K562 (cell line): ENCODE results near the gene TLDC2. TPM values are rescaled to one million over a fixed set of nuclear protein-coding genes. Genes with fewer than 3 reads are reported as not detected.

Experiments used
- ADNP ChIP-seq: fragments of 200-800 bp; sonication (Bioruptor generic); IDR thresholded peaks from 2 replicates; pipeline ENCODE4 v1.6.1; 2016; ENCODE audit warnings: missing genetic modification characterization, missing compliant biosample characterization
- ARNT ChIP-seq, 2 experiments: fragments of 450-650 bp; IDR thresholded peaks; 2 replicates each; pipeline ENCODE4 v1.6.1; 2016; ENCODE audit warnings: mild to moderate bottlenecking in 1 of 2
- BCOR ChIP-seq: fragments of 450-650 bp; IDR thresholded peaks from 2 replicates; pipeline ENCODE4 v1.6.1; 2016
- ESRRA ChIP-seq: fragments of 450-650 bp; IDR thresholded peaks from 2 replicates; pipeline ENCODE4 v1.6.1; 2014; ENCODE audit warnings: low read depth, mild to moderate bottlenecking, moderate library complexity, borderline replicate concordance
- KDM5B ChIP-seq: fragments of 200-600 bp; sonication (generic); IDR thresholded peaks from 2 replicates; pipeline ENCODE4 v1.6.1; 2012; ENCODE audit warnings: low read depth, mild to moderate bottlenecking, moderate library complexity, low read length, control low read depth, inconsistent platforms; ENCODE audit not compliant: insufficient replicate concordance
- MGA ChIP-seq: fragments of 450-650 bp; IDR thresholded peaks from 2 replicates; pipeline ENCODE4 v1.6.1; 2016; ENCODE audit warnings: mild to moderate bottlenecking, moderate library complexity
- NCOR1 ChIP-seq: fragments of 450-650 bp; IDR thresholded peaks from 2 replicates; pipeline ENCODE4 v1.6.1; 2016; ENCODE audit warnings: mild to moderate bottlenecking, moderate library complexity
- PTBP1 ChIP-seq: fragments of 200-400 bp; formaldehyde crosslinking; IDR thresholded peaks from 2 replicates; pipeline ENCODE4 v1.6.1; 2017; ENCODE audit warnings: low read depth, low read length
- RBM34 ChIP-seq: fragments of 200-400 bp; formaldehyde crosslinking; IDR thresholded peaks from 2 replicates; pipeline ENCODE4 v1.6.1; 2018; ENCODE audit warnings: low read length, borderline replicate concordance; ENCODE audit not compliant: insufficient read depth
- RCOR1 ChIP-seq, 2 experiments: IDR thresholded peaks; 2 replicates each; pipeline ENCODE4 v1.6.1; 2012; ENCODE audit warnings: low read depth in 2 of 2, low read length in 2 of 2, borderline replicate concordance in 1 of 2, improper control_type of control experiment in 1 of 2
- SMARCA5 ChIP-seq: fragments of 450-650 bp; IDR thresholded peaks from 2 replicates; pipeline ENCODE4 v1.6.1; 2016
- TEAD4 ChIP-seq, 2 experiments: sonication (generic) in 1 of 2; formaldehyde crosslinking in 1 of 2; IDR thresholded peaks; 2 replicates each; pipeline versions ENCODE4 v1.6.1 to v1.8.0; 2012 to 2022; ENCODE audit warnings: borderline replicate concordance in 1 of 2, inconsistent platforms in 1 of 2, low read length in 1 of 2, mild to moderate bottlenecking in 1 of 2, missing genetic modification reagents in 1 of 2
- THAP7 ChIP-seq: fragments of 250-450 bp; sonication (Bioruptor Pico); IDR thresholded peaks from 2 replicates; pipeline ENCODE4 v1.5.0; 2021
- ZC3H11A ChIP-seq: IDR thresholded peaks from 2 replicates; pipeline ENCODE4 v1.6.1; 2012; ENCODE audit warnings: low read depth, low read length, improper control_type of control experiment
- ZNF143 ChIP-seq: sonication (generic); formaldehyde crosslinking; IDR thresholded peaks from 2 replicates; pipeline ENCODE4 v1.9.0; 2022; ENCODE audit warnings: mild to moderate bottlenecking, missing genetic modification reagents
- ZNF316 ChIP-seq: fragments of 450-650 bp; IDR thresholded peaks from 2 replicates; pipeline ENCODE4 v1.6.1; 2016
- polyA plus RNA-seq, 8 experiments: library from polyadenylated mRNA; depleted of rRNA in 4 of 8; stranded (reverse) in 5 of 8; unstranded in 3 of 8; fragments of >200 nt; fragmentation: Nextera tagmentation in 2 of 8; fragmentation: Illumina TruSeq in 1 of 8; extraction: Ambion mirVana in 2 of 8; extraction: Trizol in 1 of 8; gene quantifications; 2 replicates each; pipeline versions ENCODE4 v1.2.1 to v1.2.3, GENCODE V29; 2011 to 2014; ENCODE audit warnings: inconsistent platforms in 1 of 8, missing spikeins in 1 of 8
- total RNA-seq, 7 experiments: library from RNA; depleted of rRNA in 6 of 7; stranded (reverse); fragments of >200 nt in 6 of 7; fragmentation: Illumina TruSeq in 2 of 7; extraction: Trizol in 2 of 7; gene quantifications; 2 replicates each; pipeline versions ENCODE4 v1.2.1 to v1.2.3, GENCODE V29; 2011 to 2021; ENCODE audit warnings: low replicate concordance in 1 of 7

Gene TLDC2
- total and polyA plus RNA-seq, 9 of the 15 experiments (the other 6 are each of a cell fraction or from before 2014, with no cell fraction given) = not detected

- TF ChIP-seq RBM34 (no peak), TEAD4 (IDR thresholded peaks at IDR 0.05; ENCODE audit: low read length) (peak; percentile 5; the same call in 1 of the 2 replicates), TEAD4 (CRISPR knock-in tag; IDR thresholded peaks at IDR 0.05; ENCODE audit: borderline replicate concordance) (no peak), ESRRA (peak; percentile 18; the same call in 1 of the 2 replicates), KDM5B (peak; percentile 17), PTBP1 (0 out of 2 replicates have a peak, but pooled peaks have one; percentile 61), ARNT (IDR thresholded peaks at IDR 0.05) (no peak), ZC3H11A (no peak), MGA (no peak), SMARCA5 (peak; percentile 89), THAP7 (CRISPR knock-in tag) (no peak), NCOR1 (no peak), ZNF316 (no peak), ZNF143 (CRISPR knock-in tag) (no peak), RCOR1 (IDR thresholded peaks at IDR 0.05; ENCODE audit: borderline replicate concordance in 1 of 2, low read depth in 2 of 2, low read length in 2 of 2) (peak in 1 of 2 experiments; percentile 88; a peak in 2 of 4 replicates), BCOR (peak; percentile 99), ADNP (tag) (peak; percentile 93)
These were observed 14.9 kb upstream of the TLDC2 start (continued) for GRCh38 chr20:36860811-36861624.
